NCI-H146 treated with DMSO at 0.1 percent for 48 hours (cell line): ENCODE results near the gene SLC9A3.

ENCODE experiments used
- DNase-seq: peaks from one replicate; lab custom pipeline; 2025; ENCODE audit not compliant: unreplicated experiment; lab: John Stamatoyannopoulos, UW

The SLC9A3 gene

DNA sequence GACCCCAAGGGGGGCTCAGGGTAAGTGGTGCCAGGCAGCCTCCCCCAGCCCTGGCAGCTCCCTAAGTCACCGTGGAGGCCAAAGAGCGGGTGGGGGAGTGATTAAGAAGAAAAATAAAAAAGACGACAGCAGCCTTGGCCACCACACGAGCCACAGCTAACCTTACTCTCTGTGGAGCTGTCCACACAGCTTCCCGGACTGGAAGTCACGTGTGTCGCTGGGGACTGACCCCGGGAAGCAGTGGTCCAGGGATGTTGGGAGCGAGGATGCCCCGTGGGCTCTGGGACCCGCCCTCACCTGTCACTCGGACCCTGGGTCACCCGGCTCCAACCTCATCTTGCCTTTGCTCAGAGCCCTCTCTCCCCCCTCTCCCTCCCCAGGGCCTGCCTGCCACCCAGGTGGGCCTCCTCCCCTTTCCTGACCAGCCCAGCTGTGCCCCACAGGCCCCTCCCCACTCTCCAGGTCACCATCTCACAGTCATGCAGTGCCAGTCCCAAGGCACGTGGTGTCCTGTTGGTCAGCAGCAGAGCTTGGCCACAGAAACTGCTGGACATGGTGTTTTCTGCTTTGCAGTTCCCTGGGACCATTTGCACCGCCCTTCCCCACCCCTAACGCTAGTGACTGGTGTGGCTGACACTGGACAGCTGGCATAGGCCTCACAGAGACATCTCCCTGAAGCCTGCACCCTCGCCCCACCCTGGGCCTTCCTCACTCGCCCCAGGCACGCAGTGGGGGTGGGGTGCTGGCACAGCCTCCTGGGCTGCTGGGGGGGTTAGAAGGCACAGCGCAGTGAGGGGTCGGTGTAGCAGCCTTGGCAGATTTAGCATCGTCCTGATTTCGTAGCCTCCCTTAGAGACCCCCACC is 91.1 kb downstream of the SLC9A3 start:
- no peak for DNase-seq

DNA sequence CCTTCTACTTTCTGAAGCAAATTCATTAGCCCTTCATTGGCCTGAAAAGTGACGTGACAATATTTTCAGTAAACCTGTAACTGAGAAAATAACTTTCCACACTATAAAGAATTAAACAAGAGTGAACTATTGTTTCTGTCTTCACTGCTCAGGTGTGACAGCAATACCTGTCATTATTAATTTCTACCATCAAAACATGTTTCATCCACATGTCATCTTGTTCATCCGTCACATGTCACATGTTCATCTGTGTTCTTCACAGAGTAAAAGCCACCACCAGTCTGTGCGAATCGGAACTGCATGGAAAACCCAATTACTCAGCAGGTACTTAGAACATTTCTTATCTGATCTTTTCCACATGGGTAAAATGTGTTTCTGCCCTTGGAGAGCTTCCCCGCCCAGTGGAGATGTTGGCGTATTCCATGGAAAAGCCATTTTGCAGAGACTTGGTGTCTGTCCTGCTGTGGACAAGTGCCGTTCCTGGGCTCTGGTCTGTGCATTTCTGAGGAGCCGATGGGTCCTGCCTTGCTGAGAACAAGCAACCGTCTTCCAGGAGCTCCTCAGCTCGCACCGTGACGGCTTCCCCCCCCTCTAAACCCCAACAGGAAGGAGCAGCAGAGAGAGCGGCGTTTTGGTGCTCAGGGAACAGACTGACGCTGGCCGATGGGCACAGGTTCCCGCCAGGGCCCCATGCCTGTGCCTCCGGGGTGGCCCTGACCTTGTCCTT is 91.9 kb downstream of the SLC9A3 start:
- no peak for DNase-seq

DNA sequence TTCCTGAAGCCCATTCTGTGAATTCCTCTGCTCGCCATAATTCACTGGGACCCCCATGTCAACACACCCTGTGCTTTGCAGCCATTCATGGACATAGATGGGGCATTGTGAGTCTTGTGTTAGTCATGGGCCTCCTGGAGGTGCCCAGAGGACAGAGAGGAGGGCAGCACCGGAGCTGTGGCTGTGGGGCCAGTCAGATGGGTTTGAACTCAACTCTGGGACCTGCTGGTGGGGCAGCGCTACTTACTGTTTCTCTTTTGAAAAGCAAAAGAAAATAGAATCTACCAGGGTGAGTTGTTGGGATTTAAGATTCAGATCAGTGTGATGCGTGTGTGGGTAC is 92.6 kb downstream of the SLC9A3 start:
- DNase-seq = no peak

DNA sequence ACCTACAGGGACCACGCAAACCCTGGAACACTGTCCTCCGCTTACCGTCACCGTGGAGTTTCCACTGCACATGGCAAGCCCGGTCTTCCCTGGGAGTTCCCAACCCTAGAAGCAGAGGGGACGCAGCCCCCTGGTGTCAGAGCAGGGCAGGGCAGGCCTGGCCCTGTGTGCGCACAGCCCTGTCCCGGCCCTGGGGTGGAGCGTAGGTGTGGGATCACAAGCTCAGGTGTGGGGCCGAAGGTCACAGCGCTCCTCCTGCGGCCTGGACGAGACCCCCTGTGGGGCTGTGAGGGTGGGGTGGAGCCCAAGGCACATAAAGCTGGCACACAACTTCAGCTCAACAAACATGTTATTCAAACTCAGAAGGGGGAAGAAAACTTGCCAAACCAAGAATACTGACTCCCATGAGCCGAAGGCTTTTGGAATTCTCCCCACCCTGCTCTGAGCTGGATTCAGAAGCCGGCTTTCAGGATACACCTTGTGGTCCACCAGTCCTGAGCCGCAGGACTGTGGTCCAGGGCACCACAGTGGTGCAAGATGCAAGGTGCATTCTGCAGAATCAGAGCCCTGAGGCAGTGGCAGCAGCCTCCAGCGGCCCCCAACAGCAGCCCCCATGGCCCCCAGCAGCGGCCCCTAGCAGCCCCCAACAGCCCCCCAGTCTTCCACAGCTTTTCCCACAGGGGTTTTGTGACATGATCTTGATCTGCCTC is 93.1 kb downstream of the SLC9A3 start:
- DNase-seq = no peak

DNA sequence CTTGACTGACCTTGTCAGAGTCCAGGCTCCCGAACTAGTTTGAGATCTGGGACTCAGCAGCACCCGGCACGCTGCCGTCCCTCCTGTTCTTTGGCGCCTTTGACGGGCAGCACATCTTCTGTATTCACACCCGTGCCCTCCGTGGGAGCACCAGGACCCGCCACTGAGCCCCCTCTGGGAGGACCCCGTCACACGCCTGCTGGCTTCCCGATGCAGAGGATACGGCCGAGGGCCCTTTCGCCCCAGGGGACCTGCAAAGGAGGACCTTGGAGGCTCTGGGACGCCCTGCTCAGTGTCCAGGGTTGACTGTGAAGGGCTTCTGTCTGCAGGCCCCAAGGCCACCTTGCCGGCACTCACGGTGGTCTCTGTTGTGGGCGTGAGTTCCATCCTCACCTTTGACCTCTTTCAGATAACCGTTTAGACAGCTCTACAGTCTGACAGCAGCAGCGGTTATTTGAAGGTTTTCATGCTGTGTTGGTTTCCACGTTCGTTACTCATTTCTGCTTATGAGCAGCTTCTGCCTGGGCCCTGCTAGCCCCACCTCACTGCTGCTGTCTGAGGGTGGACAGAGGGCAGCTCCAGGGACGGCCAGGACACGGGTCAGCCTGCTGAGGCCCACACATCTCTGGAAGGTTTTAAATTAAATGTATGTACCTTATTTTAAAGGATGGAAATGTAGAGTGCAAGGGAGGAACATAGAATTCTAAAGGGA is 93.9 kb downstream of the SLC9A3 start:
- no peak for DNase-seq

DNA sequence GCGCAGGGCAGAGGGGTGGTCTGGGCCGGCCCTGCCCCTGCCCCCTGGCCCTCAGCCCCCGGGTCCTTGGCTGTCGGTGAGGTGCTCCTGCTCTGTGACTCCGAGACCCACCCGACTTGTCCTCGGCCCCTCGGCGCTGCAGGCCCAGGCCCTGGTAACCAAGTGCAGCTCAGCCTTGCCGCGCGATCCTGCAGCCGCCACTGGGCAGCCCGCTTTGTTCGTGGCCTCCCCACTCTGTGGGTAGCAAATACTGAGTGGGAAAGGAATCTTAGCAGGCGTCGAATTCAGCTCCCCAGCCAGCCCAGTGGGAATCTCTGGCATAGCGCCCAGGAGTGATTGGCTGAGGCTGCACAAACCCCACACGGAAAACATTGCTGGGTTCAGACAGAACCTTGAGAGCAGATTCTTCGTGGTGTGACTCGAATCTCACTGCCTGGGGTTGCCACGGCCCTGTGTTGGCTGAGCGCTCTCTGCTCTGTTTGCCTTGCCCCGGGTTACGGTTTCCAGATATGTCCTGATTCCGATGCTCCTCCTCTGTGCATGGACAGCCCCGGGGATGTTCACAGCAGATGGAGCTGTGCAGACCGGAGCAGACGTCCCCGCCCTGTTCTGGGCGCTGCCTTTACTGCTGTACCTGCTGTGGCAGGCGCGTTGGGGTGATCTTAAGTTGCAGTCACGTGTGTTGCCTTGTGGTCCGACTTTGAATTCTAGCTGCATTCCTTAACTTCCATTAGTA is 94.6 kb downstream of the SLC9A3 start:
- no peak for DNase-seq

DNA sequence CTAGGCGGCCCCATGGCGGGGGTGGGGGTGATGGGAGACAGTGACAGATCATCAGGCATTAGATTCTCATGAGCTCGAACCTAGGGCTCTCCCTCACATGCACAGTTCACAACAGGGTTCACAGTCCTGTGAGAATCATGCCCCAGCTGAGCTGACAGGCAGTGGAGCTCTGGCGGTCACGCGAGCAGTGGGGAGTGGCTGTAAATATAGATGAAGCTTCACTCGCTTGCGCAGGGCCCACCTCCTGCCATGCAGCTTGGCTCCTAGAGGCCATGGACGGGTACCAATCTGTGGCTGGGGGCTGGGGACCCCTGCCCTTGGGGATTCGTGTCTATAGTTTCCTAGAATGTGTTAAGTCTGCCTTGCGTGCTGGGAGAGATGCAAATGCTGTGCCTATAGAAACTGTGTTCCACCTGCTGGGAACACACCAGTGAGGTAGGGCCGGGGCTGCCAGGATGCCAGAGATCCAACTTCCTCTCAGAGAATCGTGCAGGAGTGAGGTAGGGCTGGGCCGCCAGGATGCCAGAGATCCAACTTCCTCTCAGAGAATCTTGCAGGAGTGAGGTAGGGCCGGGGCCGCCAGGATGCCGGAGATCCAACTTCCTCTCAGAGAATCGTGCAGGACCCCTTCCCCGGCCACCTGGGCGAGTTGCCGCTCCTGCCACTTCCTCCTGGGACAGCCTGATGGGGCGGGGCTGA is 95.3 kb downstream of the SLC9A3 start:
- no peak for DNase-seq

DNA sequence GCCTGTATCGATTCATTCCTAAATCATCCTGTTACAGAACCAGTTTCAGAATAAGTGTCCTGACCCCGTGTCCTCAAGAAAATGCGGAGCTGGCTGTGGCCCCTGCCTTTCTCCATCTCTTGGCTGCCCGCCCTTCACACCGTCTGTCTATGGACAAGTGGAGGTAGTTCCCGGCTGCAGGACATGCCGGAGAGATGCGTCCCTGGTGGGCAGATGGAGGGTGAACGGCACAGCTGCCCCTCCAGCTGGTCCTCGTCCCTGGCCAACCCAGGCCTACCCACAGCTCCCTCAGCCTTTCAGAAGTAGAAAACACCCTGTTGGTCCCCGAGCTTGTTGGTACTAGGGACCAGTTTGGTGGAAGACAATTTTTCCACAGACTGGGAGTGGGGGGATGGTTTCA is 96.0 kb downstream of the SLC9A3 start:
- no peak for DNase-seq

DNA sequence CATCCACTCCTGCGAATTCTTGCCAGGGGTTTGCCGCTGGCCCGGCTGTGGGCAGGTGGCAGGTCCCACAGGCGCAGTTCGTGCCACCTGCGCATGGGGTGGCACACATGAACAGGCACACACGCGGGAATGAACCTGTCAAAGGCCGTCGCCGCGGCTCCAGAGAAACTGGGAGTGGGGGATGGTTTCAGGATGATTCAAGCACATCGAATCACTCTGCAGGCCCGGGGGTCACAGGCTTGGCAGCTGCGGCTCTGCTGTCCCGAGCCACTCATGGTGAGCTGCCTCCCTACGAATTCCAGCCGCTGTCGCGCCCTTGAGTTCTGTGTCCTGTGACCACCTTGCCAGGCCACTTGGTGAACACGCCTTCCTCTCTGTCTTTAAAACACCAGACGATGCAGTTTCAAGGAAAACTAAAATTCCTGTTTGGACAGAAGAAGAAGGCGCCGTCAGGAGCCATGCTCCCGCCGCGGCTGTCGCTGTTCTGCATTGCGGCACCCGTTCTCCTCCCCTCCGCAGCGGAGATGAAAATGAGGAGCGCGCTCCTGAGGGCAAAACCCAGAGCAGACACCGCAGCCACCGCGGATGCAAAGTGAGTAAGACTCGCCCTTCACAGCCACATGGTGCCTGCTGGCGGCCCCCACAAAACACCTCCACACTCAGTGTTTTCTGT is 96.7 kb downstream of the SLC9A3 start:
- no peak for DNase-seq

DNA sequence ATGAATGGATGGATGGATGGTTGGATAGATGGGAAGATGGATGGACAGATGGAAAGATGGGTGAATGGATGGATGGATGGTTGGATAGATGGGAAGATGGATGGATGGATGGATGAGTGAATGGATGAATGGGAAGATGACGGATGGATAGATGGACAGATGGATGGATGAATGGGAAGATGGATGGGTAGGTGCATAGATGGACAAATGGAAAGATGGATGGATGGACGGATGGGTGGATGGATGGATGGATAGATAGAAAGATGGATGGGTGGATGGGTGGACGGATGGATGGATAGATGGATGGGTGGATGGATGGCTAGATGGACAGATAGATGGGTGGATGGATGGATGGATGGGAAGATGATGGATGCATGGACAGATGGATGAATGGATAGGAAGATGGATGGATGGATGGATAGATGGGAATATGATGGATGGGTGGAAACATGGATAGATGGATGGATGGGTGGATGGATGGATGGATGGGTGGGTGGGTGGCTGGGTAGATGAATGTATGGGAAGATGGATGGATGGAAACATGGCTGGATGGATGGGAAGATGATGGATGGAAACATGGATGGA is 97.8 kb downstream of the SLC9A3 start:
- DNase-seq = no peak

DNA sequence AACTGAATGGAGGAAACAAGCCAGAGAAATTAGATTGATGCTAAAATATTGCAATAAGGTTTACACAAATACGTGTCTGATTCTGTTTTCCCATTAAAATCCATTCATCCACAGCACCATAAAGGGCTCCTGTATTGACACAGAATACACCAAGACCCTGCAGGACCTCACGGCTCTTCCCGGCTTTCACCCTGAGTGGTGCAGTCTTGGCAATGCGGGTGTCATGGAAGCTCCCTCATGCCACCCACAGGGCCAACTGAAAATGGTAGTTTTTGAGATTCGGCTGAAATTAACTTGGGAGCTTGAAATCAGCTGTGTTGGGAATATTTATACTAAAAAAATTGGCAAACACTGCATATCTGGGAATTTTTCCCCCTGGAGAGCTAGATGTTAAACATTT is 98.5 kb downstream of the SLC9A3 start:
- peak; percentile 67 for DNase-seq

DNA sequence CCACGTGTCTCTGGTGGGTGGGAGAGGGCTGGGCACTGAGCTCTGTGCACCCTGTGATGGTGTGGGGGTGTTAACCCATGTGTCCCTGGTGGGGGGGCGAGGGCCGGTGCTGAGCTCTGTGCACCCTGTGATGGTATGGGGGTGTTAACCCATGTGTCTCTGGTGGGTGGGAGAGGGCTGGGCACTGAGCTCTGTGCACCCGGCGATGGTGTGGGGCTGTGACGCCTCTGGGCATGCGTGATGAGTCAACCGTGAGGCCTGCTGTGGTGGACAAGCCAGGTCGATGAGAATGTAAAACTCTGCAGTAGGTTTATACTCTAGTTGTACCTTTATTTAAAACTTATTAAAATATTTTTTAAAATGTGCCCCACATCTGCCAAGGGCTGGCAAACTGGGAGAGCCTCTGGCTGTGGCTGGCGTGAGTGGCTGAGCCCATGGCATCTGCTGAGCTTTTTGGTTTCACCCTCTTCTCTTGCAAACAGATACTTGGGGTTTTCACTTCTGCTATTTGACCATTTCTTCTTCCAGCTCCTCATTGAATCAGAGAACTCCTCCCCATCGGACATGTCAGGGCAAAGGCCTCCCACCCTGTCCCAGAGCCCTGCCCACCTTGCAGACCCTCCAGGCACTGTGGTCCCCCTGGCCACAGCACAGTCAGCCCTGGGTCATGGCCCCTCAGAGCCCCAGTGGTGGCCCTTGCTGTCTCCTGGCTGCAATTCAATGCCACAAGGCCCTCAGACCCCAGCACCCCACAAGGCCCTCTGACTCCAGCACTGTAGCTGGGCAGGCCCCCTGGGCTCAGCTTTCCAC is 99.7 kb downstream of the SLC9A3 start:
- no peak for DNase-seq

DNA sequence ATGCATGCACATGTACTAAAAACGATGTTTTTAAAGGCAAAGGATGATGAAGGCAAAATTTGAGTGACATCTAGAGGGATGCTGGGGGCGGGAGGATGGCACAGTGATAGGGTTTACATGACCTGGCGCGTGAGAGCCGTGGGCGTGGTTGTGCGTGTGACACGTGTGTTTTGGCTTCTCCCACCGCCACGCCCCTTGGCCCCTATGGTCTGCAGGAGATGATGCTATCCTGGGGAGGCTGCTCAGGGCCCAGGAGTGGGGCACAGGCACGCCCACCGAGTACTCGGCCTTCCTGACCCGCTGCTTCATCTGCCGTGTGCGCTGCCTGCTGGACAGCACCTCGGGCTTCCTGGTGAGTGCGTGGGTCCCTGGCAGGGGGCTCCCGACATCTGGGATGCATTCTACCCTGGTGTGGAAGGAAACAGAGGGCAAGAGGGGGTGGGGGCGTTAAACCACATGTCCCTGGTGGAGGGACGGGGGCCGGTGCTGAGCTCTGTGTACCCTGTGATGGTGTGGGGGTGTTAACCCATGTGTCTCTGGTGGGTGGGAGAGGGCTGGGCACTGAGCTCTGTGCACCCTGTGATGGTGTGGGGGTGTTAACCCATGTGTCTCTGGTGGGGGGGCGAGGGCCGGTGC is 100.5 kb downstream of the SLC9A3 start:
- DNase-seq = no peak

DNA sequence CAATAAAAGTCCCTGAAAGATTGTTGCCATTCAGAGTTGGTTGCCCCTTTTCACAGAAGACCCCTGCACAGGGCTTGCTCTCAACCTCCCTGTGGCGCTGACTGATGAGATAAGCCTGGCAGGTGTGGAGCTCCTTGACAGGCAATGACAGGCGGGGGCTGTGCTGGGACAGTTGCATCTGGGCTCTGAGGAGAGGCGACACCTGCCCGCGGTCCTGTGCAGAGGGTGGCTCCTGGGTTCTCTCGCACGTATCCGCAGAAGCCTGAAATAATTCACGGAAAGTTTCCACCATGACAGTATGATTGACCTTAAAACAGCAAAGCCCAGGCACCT is 101.0 kb downstream of the SLC9A3 start:
- DNase-seq = no peak

DNA sequence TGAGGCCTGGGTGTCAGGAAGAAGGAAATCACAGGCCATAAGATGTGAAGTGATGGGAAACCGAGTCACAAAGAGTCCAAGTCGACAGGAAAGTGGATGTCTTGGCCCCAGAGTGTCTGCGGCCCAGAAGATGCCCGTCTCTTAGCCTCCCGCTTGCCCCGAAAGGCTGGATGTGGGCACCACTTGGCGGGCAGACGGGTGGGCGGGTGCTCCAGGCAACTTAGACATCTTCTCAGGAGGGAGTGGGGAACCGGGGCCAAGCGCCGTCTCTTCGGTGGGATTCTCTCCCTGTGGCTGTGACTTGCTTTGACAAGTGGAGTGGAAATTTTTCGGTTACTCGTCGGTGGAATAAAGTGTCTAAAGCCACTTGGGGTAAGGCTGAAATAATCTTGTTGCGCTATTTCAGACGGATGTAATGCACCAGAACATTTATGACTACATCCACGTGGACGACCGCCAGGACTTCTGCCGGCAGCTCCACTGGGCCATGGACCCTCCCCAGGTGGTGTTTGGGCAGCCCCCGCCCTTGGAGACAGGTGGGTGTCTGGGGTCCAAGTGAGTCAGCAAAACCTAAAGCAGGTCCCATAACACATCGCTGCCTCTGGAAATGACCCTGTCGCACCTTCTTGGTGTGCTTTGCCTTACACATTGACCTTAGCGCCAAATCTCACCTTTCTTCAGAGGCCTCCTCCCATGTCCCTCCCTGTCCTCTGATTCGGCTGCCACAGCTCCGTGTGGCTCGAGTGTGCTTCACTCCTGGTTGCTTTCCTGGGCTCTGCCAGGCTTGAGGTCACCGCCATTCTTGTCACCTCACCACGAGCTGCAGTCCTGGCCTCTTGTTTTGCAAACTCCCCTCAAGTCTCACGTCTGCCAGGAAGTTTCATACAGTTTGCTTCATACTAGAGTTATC is 101.7 kb downstream of the SLC9A3 start:
- DNase-seq = no peak

DNA sequence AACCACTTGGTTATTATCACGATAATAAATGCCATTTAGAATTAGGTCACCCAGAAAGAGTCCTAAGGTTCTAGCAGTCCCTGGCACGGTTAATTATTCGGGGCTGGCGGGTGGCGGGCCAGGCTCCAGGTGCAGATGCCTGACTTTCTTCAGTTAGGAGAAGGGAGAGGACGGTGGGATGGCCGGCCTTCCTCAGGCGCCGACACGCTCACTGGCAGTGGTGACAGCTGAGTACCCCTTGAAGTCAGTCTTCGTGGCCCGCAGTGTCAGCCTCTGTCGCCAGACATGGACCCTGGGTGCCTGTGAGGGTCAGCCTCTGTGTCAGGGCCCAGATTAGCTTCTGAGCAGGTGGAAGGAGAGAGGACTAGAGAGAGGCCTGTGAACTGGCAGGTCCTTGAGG is 102.3 kb downstream of the SLC9A3 start:
- no peak for DNase-seq

DNA sequence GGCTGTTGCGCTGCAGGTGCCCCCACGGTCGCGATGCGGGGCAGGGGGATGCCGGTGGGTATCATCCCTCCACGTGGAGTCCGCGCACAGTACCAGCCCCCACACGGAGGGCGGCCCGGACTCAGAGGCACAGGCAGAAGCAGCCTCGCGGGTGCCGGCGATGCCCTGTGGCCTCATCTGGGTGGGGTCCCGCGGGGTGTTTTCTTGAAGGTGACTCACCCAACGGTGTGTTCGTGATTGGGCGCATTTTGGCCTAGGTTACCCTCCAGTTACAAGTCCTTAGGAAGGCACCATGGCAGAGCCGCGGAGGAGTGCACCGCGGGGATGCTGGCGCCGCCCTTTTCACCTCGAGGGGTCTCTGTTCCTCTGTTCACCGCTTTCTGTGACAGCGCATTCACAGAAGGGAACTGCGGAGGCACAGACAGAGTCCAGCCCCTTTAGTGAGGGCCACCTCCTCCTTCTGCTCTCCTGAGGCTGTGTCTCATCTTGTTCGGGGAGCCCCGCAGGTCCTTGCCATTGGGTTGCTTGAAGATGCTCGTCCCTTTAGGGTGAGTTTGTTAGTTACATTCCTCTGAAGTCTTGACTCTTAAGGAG is 102.9 kb downstream of the SLC9A3 start:
- DNase-seq = no peak
